ENCODE measurements around the gene DPEP2. TPM values are rescaled to one million over a fixed set of nuclear protein-coding genes. Genes with fewer than 3 reads are reported as not detected.

The DPEP2 gene
- total and polyA plus RNA-seq, 2 donors from 2014 or later, result 0.99 to 3.1 TPM

- TF ChIP-seq CTCF (IDR thresholded peaks at IDR 0.05; ENCODE audit: borderline replicate concordance, extremely low read depth, insufficient read depth), result no peak
- Histone ChIP-seq H3K27ac (ENCODE audit: low read depth in 2 of 2, low read length in 2 of 2) (no peak overlapping the region), H3K36me3 (ENCODE audit: control insufficient read depth in 2 of 3, insufficient read depth in 3 of 3, low read length in 3 of 3) (peaks cover 3 to 38% (median 10%) of the 10 kb centered on the region in 3 donors), H3K4me1 (ENCODE audit: control insufficient read depth in 2 of 3, insufficient read depth in 2 of 3, low read depth in 1 of 3, low read length in 3 of 3) (peaks cover 0 to 37% (median 16%) of the 10 kb centered on the region in 3 donors), H3K4me3 (ENCODE audit: low read length in 3 of 3) (no peak overlapping the region), H3K9ac (ENCODE audit: low read length in 3 of 3) (no peak overlapping the region), H3K9me3 (ENCODE audit: control insufficient read depth in 2 of 3, insufficient read depth in 1 of 3, low read length in 3 of 3) (no peaks in the 10 kb centered on the region), H3K27me3 (ENCODE audit: control insufficient read depth, insufficient read depth, low read length) (no peaks in the 10 kb centered on the region)
- FAIRE-seq (no peak), DNase-seq (no peak)
- intact Hi-C loops (cut with DNase I), result no loop called here
Observed at GRCh38 chr16:67962135-67962534, 37.1 kb downstream of the DPEP2 start.

GRCh38 chr16:67961551-67961957, 37.7 kb downstream of the DPEP2 start:
- Histone ChIP-seq H3K4me1 (ENCODE audit: control insufficient read depth in 2 of 3, insufficient read depth in 2 of 3, low read depth in 1 of 3, low read length in 3 of 3) (peaks cover 0 to 32% (median 15%) of the 10 kb centered on the region in 3 donors), H3K4me3 (ENCODE audit: low read length in 3 of 3) (no peak overlapping the region), H3K36me3 (ENCODE audit: control insufficient read depth in 2 of 3, insufficient read depth in 3 of 3, low read length in 3 of 3) (peaks cover 3 to 38% (median 10%) of the 10 kb centered on the region in 3 donors), H3K9me3 (ENCODE audit: control insufficient read depth in 2 of 3, insufficient read depth in 1 of 3, low read length in 3 of 3) (no peaks in the 10 kb centered on the region), H3K27ac (ENCODE audit: low read depth in 2 of 2, low read length in 2 of 2) (no peak overlapping the region), H3K27me3 (ENCODE audit: control insufficient read depth, insufficient read depth, low read length) (no peaks in the 10 kb centered on the region), H3K9ac (ENCODE audit: low read length in 3 of 3) (no peak overlapping the region)
- intact Hi-C loops (cut with DNase I), result no loop called here
- TF ChIP-seq CTCF (IDR thresholded peaks at IDR 0.05; ENCODE audit: borderline replicate concordance, extremely low read depth, insufficient read depth), result no peak
- DNase-seq, result peak in 1 of 5 donors; percentile 98
- FAIRE-seq, result no peak

GRCh38 chr16:67959536-67960329, 39.6 kb downstream of the DPEP2 start:
- Histone ChIP-seq H3K4me3 (ENCODE audit: low read length in 3 of 3) (no peak overlapping the region), H3K9me3 (ENCODE audit: control insufficient read depth in 2 of 3, insufficient read depth in 1 of 3, low read length in 3 of 3) (no peaks in the 10 kb centered on the region), H3K27me3 (ENCODE audit: control insufficient read depth, insufficient read depth, low read length) (no peaks in the 10 kb centered on the region), H3K27ac (ENCODE audit: low read depth in 2 of 2, low read length in 2 of 2) (peak overlapping the region; percentile 48 to 58), H3K4me1 (ENCODE audit: control insufficient read depth in 2 of 3, insufficient read depth in 2 of 3, low read depth in 1 of 3, low read length in 3 of 3) (peaks cover 0 to 22% (median 9%) of the 10 kb centered on the region in 3 donors), H3K36me3 (ENCODE audit: control insufficient read depth in 2 of 3, insufficient read depth in 3 of 3, low read length in 3 of 3) (peaks cover 3 to 38% (median 10%) of the 10 kb centered on the region in 3 donors), H3K9ac (ENCODE audit: low read length in 3 of 3) (no peak overlapping the region)
- peak in 1 of 5 donors; percentile 92 for DNase-seq
- no peak for FAIRE-seq
- no peak for TF ChIP-seq CTCF (IDR thresholded peaks at IDR 0.05; ENCODE audit: borderline replicate concordance, extremely low read depth, insufficient read depth)
- intact Hi-C loops (cut with DNase I), result no loop called here
